HG02870 (cell line): ENCODE results near the gene PARD3B.

Experiments
- ATAC-seq: cut with Tn5 transposase; IDR thresholded peaks from one replicate; pipeline ENCODE4 v1.9.1; 2021; ENCODE audit warnings: mild to moderate bottlenecking, moderate library complexity; ENCODE audit not compliant: unreplicated experiment

PARD3B gene

GRCh38 chr2:205366336-205367060 is 821.2 kb downstream of the PARD3B start:
- ATAC-seq, result no peak

DNA sequence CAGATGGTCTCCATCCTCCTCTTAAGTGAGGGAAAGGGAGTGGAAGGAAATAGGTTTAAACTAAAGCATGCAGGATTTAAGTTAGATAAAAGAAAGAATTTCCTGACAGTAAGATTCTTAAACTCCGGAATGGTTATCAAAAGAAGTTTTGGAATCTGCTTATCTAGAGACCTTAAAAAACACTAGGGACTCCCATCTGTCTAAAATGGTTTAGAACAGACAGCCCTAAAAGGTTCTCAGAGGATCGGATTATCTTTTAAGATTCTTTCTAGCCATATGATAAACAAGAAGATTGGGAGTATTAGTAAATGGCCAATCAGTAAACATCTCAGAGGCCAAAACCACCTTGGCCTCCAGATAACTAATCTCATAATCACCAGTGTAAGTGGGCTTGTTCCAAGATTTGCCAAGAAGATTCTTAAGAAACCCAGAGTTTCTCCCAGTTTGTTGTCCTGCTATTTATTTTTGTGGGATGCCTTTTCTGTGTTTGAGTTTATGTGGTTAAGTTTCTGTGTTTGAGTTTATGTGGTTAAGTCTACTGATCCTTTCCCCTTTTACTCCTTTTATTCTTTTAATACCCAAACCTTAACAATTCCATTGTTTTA is 822.2 kb downstream of the PARD3B start:
- ATAC-seq, result no peak

- no peak for ATAC-seq
These were observed 824.5 kb downstream of the PARD3B start for GRCh38 chr2:205369813-205370212.

DNA sequence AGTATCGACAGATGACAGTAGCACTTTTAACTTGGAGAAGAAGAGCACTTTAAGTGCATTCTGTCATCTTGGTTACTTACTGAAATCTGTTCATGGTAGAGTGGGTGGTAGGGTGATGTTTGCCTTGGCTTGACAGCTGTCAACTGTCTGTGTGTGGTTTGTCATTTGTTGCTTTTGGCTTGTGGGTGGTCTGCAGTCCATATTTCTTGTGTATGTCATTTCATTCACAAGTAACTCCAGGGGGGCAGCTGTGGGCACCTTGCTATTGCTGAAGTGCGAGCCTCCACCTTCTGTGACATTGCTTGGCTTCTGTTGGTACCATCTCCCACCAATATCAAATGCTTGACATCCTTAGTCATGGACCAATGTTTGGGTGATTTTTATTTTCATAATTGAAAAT is 825.5 kb downstream of the PARD3B start:
- ATAC-seq, result no peak

DNA sequence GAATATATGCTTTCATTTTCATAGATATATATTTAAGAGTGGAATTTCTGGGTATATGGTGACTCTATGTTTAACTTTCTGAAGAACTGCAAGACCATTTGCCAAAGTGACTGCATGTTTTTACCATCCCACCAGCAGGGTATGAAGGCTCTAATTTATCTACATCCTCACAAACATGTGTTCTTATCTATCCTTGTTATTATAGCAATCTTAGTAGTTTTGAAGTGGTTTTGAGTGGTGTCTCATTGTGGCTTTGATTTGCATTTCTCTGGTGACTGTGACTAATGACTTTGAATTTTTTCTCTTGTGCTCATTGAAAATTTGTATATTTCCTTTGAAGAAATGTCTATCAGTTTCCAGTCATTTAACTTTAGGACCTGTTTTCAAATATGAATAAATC is 826.9 kb downstream of the PARD3B start:
- ATAC-seq, result no peak

DNA sequence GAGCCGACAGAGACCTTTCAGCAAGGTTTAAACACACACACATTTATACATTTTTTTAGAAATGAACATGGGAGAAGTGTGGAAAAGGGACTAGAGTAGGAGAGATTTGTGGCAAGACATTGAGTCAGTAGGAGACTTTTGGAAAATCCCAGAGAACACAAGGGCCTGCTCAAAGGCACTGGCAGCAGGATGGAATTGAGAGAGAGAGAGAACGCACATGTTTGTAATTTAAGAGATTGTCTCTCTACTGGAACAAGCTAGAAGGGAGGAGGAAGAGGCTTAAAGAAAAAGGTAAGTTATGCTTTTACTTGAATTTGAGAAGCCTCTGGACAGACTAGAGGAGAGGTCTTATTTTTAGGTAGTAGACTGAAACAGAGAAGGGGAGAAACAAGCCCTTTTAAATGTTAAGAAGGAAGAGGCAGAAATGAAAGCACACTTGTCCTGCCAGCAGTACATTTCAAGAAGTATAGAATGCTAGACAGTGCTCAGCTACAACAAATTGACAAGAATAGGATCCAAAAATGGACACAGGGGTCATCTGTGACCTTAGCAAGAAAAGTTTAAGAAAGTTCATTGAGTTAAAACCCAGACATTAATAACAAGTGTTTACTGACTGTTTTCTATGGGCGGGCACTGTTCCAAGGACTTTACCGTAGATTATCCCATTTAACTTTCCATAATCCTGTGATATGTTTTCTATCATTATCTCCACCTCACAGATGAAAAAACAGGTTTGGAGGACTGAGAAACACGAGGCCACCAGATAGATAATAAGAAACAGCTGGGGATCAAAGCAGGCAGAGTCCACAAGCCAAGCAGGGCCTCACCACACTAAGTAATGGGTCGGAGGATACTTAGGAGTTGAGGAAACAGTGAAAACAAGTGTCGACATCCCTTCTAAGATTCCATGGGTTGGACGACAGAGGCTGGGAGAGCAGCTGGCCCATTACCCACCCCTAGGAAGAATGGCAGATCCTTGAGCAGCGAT is 830.5 kb downstream of the PARD3B start:
- ATAC-seq, result no peak

GRCh38 chr2:205377324-205377723 is 832.0 kb downstream of the PARD3B start:
- no peak for ATAC-seq

GRCh38 chr2:205383601-205384000 is 838.3 kb downstream of the PARD3B start:
- no peak for ATAC-seq

DNA sequence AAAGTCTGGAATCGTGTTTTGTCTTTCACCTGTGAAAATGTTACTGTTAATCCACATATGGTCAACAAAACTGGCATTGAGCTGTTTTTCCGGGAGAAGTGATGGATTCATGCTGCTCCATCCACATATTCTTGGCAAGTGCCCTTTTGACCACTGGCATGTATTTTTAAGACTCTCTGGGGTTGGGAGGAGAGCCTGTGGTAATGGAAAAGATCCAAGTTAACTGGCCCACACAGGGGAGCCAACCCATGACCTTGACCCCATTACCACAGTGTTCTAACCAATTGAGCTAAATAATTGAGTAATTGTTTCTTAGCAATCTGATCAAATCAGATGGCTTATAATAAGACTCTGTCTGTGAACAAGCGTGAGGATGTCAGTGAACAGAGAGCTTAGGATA is 840.8 kb downstream of the PARD3B start:
- no peak for ATAC-seq

GRCh38 chr2:205387350-205388055 is 842.2 kb downstream of the PARD3B start:
- ATAC-seq, result no peak

DNA sequence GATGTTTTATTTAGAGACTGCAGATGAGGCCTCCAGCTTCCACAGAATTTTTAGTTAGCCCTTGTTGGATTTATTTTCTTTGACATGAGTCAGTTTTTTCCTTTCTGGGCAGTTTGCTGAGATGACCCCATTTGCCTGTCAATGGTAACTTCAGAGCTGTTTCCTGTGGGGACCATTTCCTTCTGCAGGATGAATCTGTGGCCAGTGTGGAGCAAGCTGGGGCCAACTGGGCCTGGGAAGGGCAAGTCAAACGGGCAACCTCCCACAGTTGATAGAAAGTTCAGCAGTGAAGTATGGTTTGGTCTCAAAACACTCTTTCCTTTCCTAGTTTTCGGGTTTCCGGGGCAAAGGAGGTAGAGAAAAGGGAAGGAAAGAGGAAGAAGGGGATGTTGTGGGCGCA is 845.6 kb downstream of the PARD3B start:
- no peak for ATAC-seq

GRCh38 chr2:205401511-205401910 is 856.2 kb downstream of the PARD3B start:
- ATAC-seq, result no peak

DNA sequence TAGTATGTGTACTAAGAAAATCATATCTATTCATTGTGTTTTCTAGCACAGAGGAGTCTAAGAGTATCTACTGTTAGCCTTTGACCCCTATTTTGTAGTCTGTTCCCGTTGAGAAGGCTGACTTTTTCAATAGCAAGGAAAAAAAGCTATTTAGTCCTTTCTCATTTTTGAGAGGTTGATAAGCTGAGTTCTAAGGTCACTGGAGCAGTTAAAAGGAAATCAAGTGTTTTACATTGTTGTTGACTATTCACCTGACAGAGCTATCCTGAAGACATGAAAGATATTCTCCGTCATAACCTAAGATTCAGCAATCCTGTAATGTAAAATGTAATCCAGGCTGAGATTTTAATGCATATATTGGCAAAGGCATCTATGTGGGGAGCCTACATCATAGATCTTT is 856.7 kb downstream of the PARD3B start:
- no peak for ATAC-seq

- no peak for ATAC-seq
These were observed 858.1 kb downstream of the PARD3B start for GRCh38 chr2:205403244-205403825.

- no peak for ATAC-seq
These were observed 859.9 kb downstream of the PARD3B start for GRCh38 chr2:205405194-205405593.

- ATAC-seq, result no peak
These were observed 860.5 kb downstream of the PARD3B start for GRCh38 chr2:205405752-205406151.

- ATAC-seq, result no peak
These were observed 862.7 kb downstream of the PARD3B start for GRCh38 chr2:205407984-205408383.

- no peak for ATAC-seq
These were observed 863.4 kb downstream of the PARD3B start for GRCh38 chr2:205408696-205409095.

GRCh38 chr2:205409411-205409810 is 864.1 kb downstream of the PARD3B start:
- ATAC-seq, result no peak

DNA sequence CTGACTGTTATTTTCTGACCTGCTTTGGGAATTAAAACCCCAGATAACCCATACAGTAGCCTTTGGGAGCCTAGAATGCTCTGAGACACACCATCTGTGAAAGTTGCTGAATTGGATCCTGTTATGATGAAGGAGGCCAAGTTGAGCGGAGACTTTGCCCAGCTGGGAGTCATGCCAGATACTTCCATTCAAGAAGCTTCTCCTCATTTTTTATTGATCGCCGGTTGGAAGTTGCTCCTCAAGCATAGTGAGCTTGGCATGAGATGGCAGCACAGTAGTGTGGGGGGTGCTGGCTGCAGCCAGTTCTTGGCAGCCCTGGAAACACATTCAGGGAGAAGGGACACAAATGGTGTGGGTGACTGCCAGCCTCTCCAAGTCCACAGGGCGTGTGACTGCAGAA is 866.3 kb downstream of the PARD3B start:
- ATAC-seq, result no peak

DNA sequence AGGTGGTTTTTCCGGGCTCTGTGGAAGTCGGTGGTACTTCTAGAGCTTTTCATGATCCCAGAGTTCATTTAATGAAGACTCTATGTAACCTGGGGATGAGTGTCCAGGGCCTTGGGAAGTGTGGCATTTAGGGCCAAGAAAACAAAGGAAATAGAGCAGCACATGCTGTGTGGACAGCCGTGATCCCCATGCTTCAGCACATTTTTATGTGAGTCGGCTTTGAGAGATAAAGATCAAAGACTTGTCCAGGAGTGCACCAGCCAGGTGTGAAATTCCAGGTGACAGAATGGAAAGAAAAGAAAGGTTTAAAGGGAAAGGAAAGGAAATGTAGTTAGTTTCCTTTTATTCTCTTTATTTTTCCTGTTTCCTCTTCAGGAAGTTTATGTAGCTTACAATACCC is 879.1 kb downstream of the PARD3B start:
- no peak for ATAC-seq
